HG03571 (cell line): Measurements from ENCODE around the gene OGFOD3.

ENCODE experiments used
- ATAC-seq: cut with Tn5 transposase; IDR thresholded peaks from one replicate; pipeline ENCODE4 v1.9.1; 2021; ENCODE audit not compliant: unreplicated experiment

The OGFOD3 gene

GRCh38 chr17:82406131-82406671 lies 12.2 kb downstream of the OGFOD3 start:
- ATAC-seq = no peak

- ATAC-seq = no peak
Observed at GRCh38 chr17:82405051-82405450, 13.3 kb downstream of the OGFOD3 start.

GRCh38 chr17:82403662-82404660 lies 14.4 kb downstream of the OGFOD3 start:
- ATAC-seq = no peak

GRCh38 chr17:82402865-82403264 lies 15.5 kb downstream of the OGFOD3 start:
- peak; percentile 66 for ATAC-seq

GRCh38 chr17:82400830-82401229 lies 17.6 kb downstream of the OGFOD3 start:
- peak; percentile 39 for ATAC-seq

- no peak for ATAC-seq
Observed at GRCh38 chr17:82400206-82400605, 18.2 kb downstream of the OGFOD3 start.

GRCh38 chr17:82399601-82400101 lies 18.7 kb downstream of the OGFOD3 start:
- no peak for ATAC-seq

GRCh38 chr17:82399041-82399441 lies 19.3 kb downstream of the OGFOD3 start:
- ATAC-seq = no peak

GRCh38 chr17:82397449-82398335 lies 20.7 kb downstream of the OGFOD3 start:
- no peak for ATAC-seq

- ATAC-seq = no peak
Observed at GRCh38 chr17:82396601-82397435, 21.6 kb downstream of the OGFOD3 start.

- no peak for ATAC-seq
Observed at GRCh38 chr17:82394278-82394677, 24.1 kb downstream of the OGFOD3 start.

GRCh38 chr17:82392941-82393340 lies 25.4 kb downstream of the OGFOD3 start:
- ATAC-seq = no peak

- ATAC-seq = no peak
Observed at GRCh38 chr17:82392209-82392920, 26.0 kb downstream of the OGFOD3 start.

- no peak for ATAC-seq
Observed at GRCh38 chr17:82391496-82392066, 26.8 kb downstream of the OGFOD3 start.

- no peak for ATAC-seq
Observed at GRCh38 chr17:82390860-82391435, 27.4 kb downstream of the OGFOD3 start.

- ATAC-seq = no peak
Observed at GRCh38 chr17:82390015-82390859, 28.1 kb downstream of the OGFOD3 start.

GRCh38 chr17:82389379-82389778 lies 29.0 kb downstream of the OGFOD3 start:
- no peak for ATAC-seq

GRCh38 chr17:82388922-82389283 lies 29.5 kb downstream of the OGFOD3 start:
- ATAC-seq = no peak
